CD14-positive monocyte (primary cell): ENCODE data around the gene ZYX. TPM values are rescaled to one million over a fixed set of nuclear protein-coding genes. Genes with fewer than 3 reads are reported as not detected.

ENCODE experiments used
- DNase-seq, 3 donors: peaks; one replicate each; pipeline ENCODE4 v3.0.0-alpha.2; 2011 to 2022
- H2AFZ ChIP-seq: 2 replicates; pipeline ENCODE4 v1.6.0; 2012; ENCODE audit warnings: mild to moderate bottlenecking, low read depth, low read length, inconsistent platforms; ENCODE audit not compliant: insufficient read depth, poor library complexity, severe bottlenecking
- H3K27ac ChIP-seq, 2 donors: 1 replicate in 1 of 2; 2 replicates in 1 of 2; pipeline ENCODE4 v1.5.1; 2012 to 2013; ENCODE audit warnings: low read length in 2 of 2, control low read depth in 1 of 2, inconsistent platforms in 1 of 2, low read depth in 1 of 2, mild to moderate bottlenecking in 1 of 2
- H3K27me3 ChIP-seq, 2 donors: one replicate each; pipeline versions ENCODE4 v1.6.0 to v1.6.1; 2011 to 2013; ENCODE audit warnings: low read length in 2 of 2; ENCODE audit not compliant: control insufficient read depth in 2 of 2, insufficient read depth in 2 of 2
- H3K36me3 ChIP-seq, 2 donors: replicated peaks in 1 of 2; 1 replicate in 1 of 2; 2 replicates in 1 of 2; pipeline versions ENCODE4 v1.5.1 to v1.6.1; 2012 to 2013; ENCODE audit warnings: low read length in 2 of 2, control low read depth in 1 of 2, inconsistent platforms in 1 of 2, mild to moderate bottlenecking in 1 of 2; ENCODE audit not compliant: insufficient read depth in 2 of 2, control insufficient read depth in 1 of 2
- H3K4me1 ChIP-seq, 2 donors: 1 replicate in 1 of 2; 2 replicates in 1 of 2; pipeline versions ENCODE4 v1.5.1 to v1.6.1; 2012 to 2013; ENCODE audit warnings: low read length in 2 of 2, control low read depth in 1 of 2, inconsistent platforms in 1 of 2, mild to moderate bottlenecking in 1 of 2, moderate library complexity in 1 of 2; ENCODE audit not compliant: insufficient read depth in 2 of 2, control insufficient read depth in 1 of 2
- H3K4me2 ChIP-seq: replicated peaks from 2 replicates; pipeline ENCODE3; 2012; ENCODE audit warnings: low read length, moderate library complexity, mild to moderate bottlenecking; ENCODE audit not compliant: poor library complexity, severe bottlenecking; ENCODE audit errors: extremely low read depth
- H3K4me3 ChIP-seq, 3 experiments: fragments of 200-600 bp in 1 of 3; sonication (generic) in 1 of 3; replicated peaks in 1 of 3; 1 replicate in 2 of 3; 2 replicates in 1 of 3; pipeline ENCODE4 v1.5.1; 2011 to 2013; ENCODE audit warnings: low read length in 3 of 3, mild to moderate bottlenecking in 3 of 3, control low read depth in 2 of 3, low read depth in 2 of 3, inconsistent platforms in 1 of 3, moderate library complexity in 1 of 3
- H3K79me2 ChIP-seq: 2 replicates; pipeline ENCODE4 v1.6.0; 2012; ENCODE audit warnings: mild to moderate bottlenecking, control low read depth, inconsistent platforms, low read length, moderate library complexity; ENCODE audit not compliant: insufficient read depth
- H3K9ac ChIP-seq: 2 replicates; pipeline ENCODE4 v1.6.0; 2017; ENCODE audit warnings: low read length, mild to moderate bottlenecking; ENCODE audit not compliant: insufficient read depth, poor library complexity, severe bottlenecking
- H3K9me3 ChIP-seq, 2 donors: replicated peaks in 1 of 2; 1 replicate in 1 of 2; 2 replicates in 1 of 2; pipeline versions ENCODE4 v1.5.1 to v1.6.1; 2012 to 2013; ENCODE audit warnings: low read length in 2 of 2, control low read depth in 1 of 2; ENCODE audit not compliant: control insufficient read depth in 1 of 2, insufficient read depth in 1 of 2
- H4K20me1 ChIP-seq: 2 replicates; pipeline ENCODE4 v1.6.0; 2012; ENCODE audit warnings: mild to moderate bottlenecking, low read length, control low read depth, moderate library complexity; ENCODE audit not compliant: insufficient read depth
- H3K27ac Mint-ChIP-seq, 7 donors: one replicate each; pipeline ENCODE4 v1.8.0; 2020; ENCODE audit warnings: mild to moderate bottlenecking in 7 of 7, mixed read lengths in 7 of 7, moderate library complexity in 6 of 7, inconsistent platforms in 2 of 7
- H3K27me3 Mint-ChIP-seq, 3 donors: one replicate each; pipeline ENCODE4 v1.8.0; 2021 to 2022; ENCODE audit warnings: low read depth in 3 of 3, mild to moderate bottlenecking in 3 of 3, mixed read lengths in 3 of 3, moderate library complexity in 3 of 3, inconsistent platforms in 1 of 3
- H3K36me3 Mint-ChIP-seq, 2 donors: one replicate each; pipeline ENCODE4 v1.8.0; 2020; ENCODE audit warnings: mixed read lengths in 2 of 2, inconsistent platforms in 1 of 2, mild to moderate bottlenecking in 1 of 2
- H3K4me1 Mint-ChIP-seq: one replicate; pipeline ENCODE4 v1.8.0; 2020; ENCODE audit warnings: mild to moderate bottlenecking, mixed read lengths
- H3K4me3 Mint-ChIP-seq, 2 donors: one replicate each; pipeline ENCODE4 v1.8.0; 2020; ENCODE audit warnings: mild to moderate bottlenecking in 2 of 2, mixed read lengths in 2 of 2, moderate library complexity in 1 of 2
- H3K9me3 Mint-ChIP-seq, 7 donors: one replicate each; pipeline ENCODE4 v1.8.0; 2020 to 2022; ENCODE audit warnings: mixed read lengths in 7 of 7, mild to moderate bottlenecking in 6 of 7, moderate library complexity in 6 of 7, inconsistent platforms in 2 of 7
- CTCF ChIP-seq: fragments of 200-600 bp; IDR thresholded peaks from one replicate; pipeline ENCODE4 v1.8.0; 2022; ENCODE audit warnings: antibody characterized with exemption, mild to moderate bottlenecking
- WGBS: methylation state at CpG from one replicate; pipeline ENCODE4 v1.1.5; 2013; ENCODE audit warnings: missing lambda C conversion rate; ENCODE audit not compliant: insufficient coverage; 5-methylcytosine and 5-hydroxymethylcytosine counted together
- intact Hi-C, 2 donors: fragments of 100-400 bp; cut with micrococcal nuclease; formaldehyde crosslinking; loops; one replicate each; pipeline versions ENCODE4 v1.15.0 to v1.15.1; 2023
- polyA plus RNA-seq, 3 donors: library from polyadenylated mRNA; depleted of rRNA in 1 of 3; unstranded in 2 of 3; stranded (reverse) in 1 of 3; fragments of 300-500 nt in 2 of 3; fragments of >200 nt in 1 of 3; fragmentation: Illumina TruSeq in 2 of 3; gene quantifications; 1 replicate in 2 of 3; 2 replicates in 1 of 3; pipeline ENCODE4 v1.2.3, GENCODE V29; 2012 to 2021

ZYX gene
- polyA plus RNA-seq, 3 donors = 198 to 417 (median 331) TPM

- H3K27ac ChIP-seq = no peak overlapping the region
- no peak overlapping the region for H3K4me3 ChIP-seq
- no peaks in the 10 kb centered on the region for H3K9me3 ChIP-seq
- peaks cover 20% of the 10 kb centered on the region for H3K4me1 Mint-ChIP-seq
- H3K4me1 ChIP-seq = peaks cover 4 to 13% of the 10 kb centered on the region in 2 donors
- intact Hi-C loops = no loop called here
- 93% methylated on average over 7 of the region's 13 CpGs for whole genome bisulfite sequencing
- H3K4me3 Mint-ChIP-seq = no peak overlapping the region
- no peaks in the 10 kb centered on the region for H3K79me2 ChIP-seq
- H3K4me2 ChIP-seq = no peak overlapping the region
- H3K27ac Mint-ChIP-seq = no peak overlapping the region
- no peak for TF ChIP-seq CTCF
- H3K27me3 ChIP-seq = peaks cover 9 to 13% of the 10 kb centered on the region in 2 donors
- peaks cover 26 to 30% (median 27%) of the 10 kb centered on the region in 3 donors for H3K27me3 Mint-ChIP-seq
- H3K9ac ChIP-seq = no peak overlapping the region
- H2AFZ ChIP-seq = no peak overlapping the region
- peaks cover 5 to 7% of the 10 kb centered on the region in 2 donors for H3K36me3 Mint-ChIP-seq
- H3K36me3 ChIP-seq = no peaks in the 10 kb centered on the region
- peaks cover 0 to 11% (median 0%) of the 10 kb centered on the region in 7 donors for H3K9me3 Mint-ChIP-seq
- H4K20me1 ChIP-seq = no peaks in the 10 kb centered on the region
- DNase-seq = no peak
Observed at GRCh38 chr7:143356414-143357050, 24.6 kb upstream of the ZYX start.

GRCh38 chr7:143358626-143359025 is 22.5 kb upstream of the ZYX start:
- DNase-seq = no peak
- Histone ChIP-seq H3K79me2 (no peaks in the 10 kb centered on the region), H3K36me3 (no peaks in the 10 kb centered on the region), H3K4me1 (peaks cover 15 to 27% of the 10 kb centered on the region in 2 donors), H3K4me2 (no peak overlapping the region), H4K20me1 (no peaks in the 10 kb centered on the region), H3K9ac (no peak overlapping the region), H3K27ac (no peak overlapping the region), H3K4me3 (no peak overlapping the region), H3K9me3 (no peaks in the 10 kb centered on the region), H2AFZ (no peak overlapping the region), H3K27me3 (peaks cover 18 to 28% of the 10 kb centered on the region in 2 donors)
- no peak overlapping the region for H3K4me3 Mint-ChIP-seq
- no peak overlapping the region for H3K27ac Mint-ChIP-seq
- no peak for TF ChIP-seq CTCF
- H3K4me1 Mint-ChIP-seq = peaks cover 28% of the 10 kb centered on the region
- H3K36me3 Mint-ChIP-seq = peaks cover 10 to 13% of the 10 kb centered on the region in 2 donors
- peaks cover 0 to 25% (median 7%) of the 10 kb centered on the region in 7 donors for H3K9me3 Mint-ChIP-seq
- peaks cover 37 to 45% (median 39%) of the 10 kb centered on the region in 3 donors for H3K27me3 Mint-ChIP-seq
- intact Hi-C loops = no loop called here
- 85% methylated on average over 11 of the region's 12 CpGs for WGBS
